DMS79 (cell line): ENCODE measurements around the gene ADD1.
A peak's percentile ranks its signal among the peaks of the same experiment; 100 is the strongest.
"Not testable (repeated sequence)": the region's sequence is repeated elsewhere in the genome, so short reads cannot be mapped to it uniquely, and the experiment has no call there.

Experiments used
- DNase-seq: peaks from one replicate; lab custom pipeline; 2025; lab: John Stamatoyannopoulos, UW

The ADD1 gene

GRCh38 chr4:2944586-2945526 lies 101.2 kb downstream of the ADD1 start:
- no peak for DNase-seq

- not testable (repeated sequence) for DNase-seq
Observed at GRCh38 chr4:2945619-2946604, 102.3 kb downstream of the ADD1 start.

- no peak for DNase-seq
Observed at GRCh38 chr4:2946812-2947600, 103.4 kb downstream of the ADD1 start.

- DNase-seq = no peak
Observed at GRCh38 chr4:2947926-2948325, 104.3 kb downstream of the ADD1 start.

GRCh38 chr4:2948895-2949781 lies 105.5 kb downstream of the ADD1 start:
- DNase-seq = no peak

- DNase-seq = no peak
Observed at GRCh38 chr4:2949782-2950125, 106.1 kb downstream of the ADD1 start.

- DNase-seq = no peak
Observed at GRCh38 chr4:2950221-2950989, 106.8 kb downstream of the ADD1 start.

GRCh38 chr4:2953496-2953895 lies 109.9 kb downstream of the ADD1 start:
- no peak for DNase-seq

GRCh38 chr4:2954358-2955185 lies 110.9 kb downstream of the ADD1 start:
- DNase-seq = peak; percentile 21

- not testable (repeated sequence) for DNase-seq
Observed at GRCh38 chr4:2955186-2956044, 111.8 kb downstream of the ADD1 start.

GRCh38 chr4:2958446-2958845 lies 114.8 kb downstream of the ADD1 start:
- DNase-seq = peak; percentile 16

- DNase-seq = not testable (repeated sequence)
Observed at GRCh38 chr4:2960450-2960849, 116.8 kb downstream of the ADD1 start.

- no peak for DNase-seq
Observed at GRCh38 chr4:2961421-2961810, 117.8 kb downstream of the ADD1 start.

- DNase-seq = no peak
Observed at GRCh38 chr4:2961811-2962441, 118.3 kb downstream of the ADD1 start.

GRCh38 chr4:2962614-2963174 lies 119.0 kb downstream of the ADD1 start:
- DNase-seq = peak; percentile 8

- peak; percentile 77 for DNase-seq
Observed at GRCh38 chr4:2963175-2963965, 119.7 kb downstream of the ADD1 start, which contains the start of the genes GRK4 and NOP14. GRK4 (plus strand) TSS chr4:2963571; CDS start chr4:2964071, 500 bp downstream. NOP14 (minus strand) TSS chr4:2963406; CDS start chr4:2963319, 87 bp downstream.
